PC-3 (cell line): ENCODE results near the gene DIP2C.

Experiments used
- CTCF ChIP-seq: fragments of 300-600 bp; sonication (generic); conservative IDR thresholded peaks from 2 replicates; pipeline ENCODE4 v1.5.1; 2017; ENCODE audit warnings: antibody characterized with exemption, low read depth, mild to moderate bottlenecking, low read length
- EZH2 ChIP-seq: fragments of 300-600 bp; sonication (generic); IDR thresholded peaks from one replicate; pipeline ENCODE4 v1.6.1; 2017; ENCODE audit warnings: antibody characterized with exemption, mild to moderate bottlenecking, low read length; ENCODE audit not compliant: unreplicated experiment
- EZH2phosphoT487 ChIP-seq: fragments of 300-600 bp; sonication (generic); IDR thresholded peaks from 2 replicates; pipeline ENCODE4 v1.6.1; 2018; ENCODE audit warnings: mild to moderate bottlenecking, antibody characterized with exemption, low read length, borderline replicate concordance

- no peak for TF ChIP-seq CTCF
- no peak for TF ChIP-seq EZH2
- TF ChIP-seq EZH2phosphoT487 = no peak
These were observed 238.4 kb downstream of the DIP2C start for GRCh38 chr10:451021-451471.
